Gastroesophageal sphincter (tissue), 4 donors: ENCODE results near the gene TMEM135. TPM values are rescaled to one million over a fixed set of nuclear protein-coding genes. Genes with fewer than 3 reads are reported as not detected.

Source experiments
- ATAC-seq: fragments of 150-250 bp; one replicate; pipeline ENCODE4 v1.9.1; 2016; ENCODE audit warnings: mild to moderate bottlenecking, moderate library complexity
- H3K27ac ChIP-seq, 4 donors: fragments of 200-600 bp; sonication (generic) in 3 of 4; 1 replicate in 3 of 4; 2 replicates in 1 of 4; pipeline ENCODE4 v1.5.1; 2016 to 2019
- H3K27me3 ChIP-seq: fragments of 200-600 bp; sonication (generic); one replicate; pipeline ENCODE4 v1.5.1; 2019
- H3K36me3 ChIP-seq, 2 donors: fragments of 200-600 bp; sonication (generic); one replicate each; pipeline ENCODE4 v1.5.1; 2019; ENCODE audit warnings: control low read depth in 1 of 2
- H3K4me1 ChIP-seq, 3 donors: fragments of 200-600 bp; sonication (generic); 1 replicate in 2 of 3; 2 replicates in 1 of 3; pipeline ENCODE4 v1.5.1; 2016 to 2019; ENCODE audit warnings: control low read depth in 2 of 3
- H3K4me3 ChIP-seq, 2 donors: fragments of 200-600 bp; sonication (generic); one replicate each; pipeline ENCODE4 v1.5.1; 2019; ENCODE audit warnings: mild to moderate bottlenecking in 1 of 2, moderate library complexity in 1 of 2
- H3K9me3 ChIP-seq, 3 donors: fragments of 200-600 bp; sonication (generic); one replicate each; pipeline ENCODE4 v1.5.1; 2017 to 2019; ENCODE audit warnings: control low read depth in 2 of 3
- EP300 ChIP-seq: sonication (generic); formaldehyde crosslinking; IDR thresholded peaks from one replicate; pipeline ENCODE4 v1.6.1; 2017; ENCODE audit warnings: antibody characterized with exemption, mild to moderate bottlenecking
- POLR2A ChIP-seq, 2 donors: fragments of 450-650 bp; IDR thresholded peaks; one replicate each; pipeline ENCODE4 v1.6.1; 2017; ENCODE audit warnings: antibody characterized with exemption in 2 of 2, mild to moderate bottlenecking in 2 of 2, moderate library complexity in 1 of 2
- POLR2AphosphoS5 ChIP-seq: sonication (generic); formaldehyde crosslinking; IDR thresholded peaks from one replicate; pipeline ENCODE4 v1.6.1; 2017; ENCODE audit warnings: antibody characterized with exemption
- WGBS, 2 donors: methylation state at CpG; one replicate each; pipeline ENCODE4 v1.1.5; 2018; ENCODE audit warnings: low coverage in 1 of 2; 5-methylcytosine and 5-hydroxymethylcytosine counted together
- total RNA-seq, 4 donors: library from RNA; depleted of rRNA; stranded (reverse); fragments of >200 nt; gene quantifications; one replicate each; pipeline ENCODE4 v1.1.0, GENCODE V29; 2016
- TF ChIP-seq, protein P1 (sequence below), 4 experiments: fragments of 200-600 bp in 2 of 4; fragments of 450-650 bp in 2 of 4; sonication (generic) in 1 of 4; IDR thresholded peaks; one replicate each; pipeline ENCODE4 v1.5.1; 2017 to 2019; ENCODE audit warnings: antibody characterized with exemption in 4 of 4, mild to moderate bottlenecking in 2 of 4, moderate library complexity in 2 of 4

TMEM135 gene
- total RNA-seq, 4 donors from 2014 or later: 9.6 to 25.7 (median 17.0) TPM

DNA sequence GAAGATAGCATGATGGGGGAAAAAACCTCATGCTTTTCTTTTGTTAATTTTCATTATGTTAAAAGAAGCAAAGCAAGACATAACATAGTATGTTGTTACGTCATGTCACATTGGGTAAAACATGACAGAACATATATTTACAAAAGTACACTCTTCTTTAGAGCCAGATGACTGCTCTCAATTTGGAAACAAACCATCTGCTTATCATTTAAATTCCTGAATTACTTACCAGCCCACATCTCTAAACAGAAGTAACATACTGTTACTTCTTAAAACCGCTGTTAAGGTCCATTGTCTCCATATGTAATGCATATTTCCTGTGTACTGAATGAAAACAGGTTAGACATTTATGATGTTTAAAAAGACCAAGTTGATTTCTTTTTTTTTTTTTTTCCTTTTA, 100.0 kb downstream of the TMEM135 start:
- Histone ChIP-seq H3K36me3 (no peaks in the 10 kb centered on the region), H3K27ac (no peak overlapping the region), H3K27me3 (no peaks in the 10 kb centered on the region), H3K4me3 (no peak overlapping the region), H3K4me1 (no peaks in the 10 kb centered on the region), H3K9me3 (peaks cover 0 to 6% (median 0%) of the 10 kb centered on the region in 3 donors)
- WGBS, 2 donors: 81 to 90% methylated on average over 2 of the region's 2 CpGs
- TF ChIP-seq, protein P1, sequence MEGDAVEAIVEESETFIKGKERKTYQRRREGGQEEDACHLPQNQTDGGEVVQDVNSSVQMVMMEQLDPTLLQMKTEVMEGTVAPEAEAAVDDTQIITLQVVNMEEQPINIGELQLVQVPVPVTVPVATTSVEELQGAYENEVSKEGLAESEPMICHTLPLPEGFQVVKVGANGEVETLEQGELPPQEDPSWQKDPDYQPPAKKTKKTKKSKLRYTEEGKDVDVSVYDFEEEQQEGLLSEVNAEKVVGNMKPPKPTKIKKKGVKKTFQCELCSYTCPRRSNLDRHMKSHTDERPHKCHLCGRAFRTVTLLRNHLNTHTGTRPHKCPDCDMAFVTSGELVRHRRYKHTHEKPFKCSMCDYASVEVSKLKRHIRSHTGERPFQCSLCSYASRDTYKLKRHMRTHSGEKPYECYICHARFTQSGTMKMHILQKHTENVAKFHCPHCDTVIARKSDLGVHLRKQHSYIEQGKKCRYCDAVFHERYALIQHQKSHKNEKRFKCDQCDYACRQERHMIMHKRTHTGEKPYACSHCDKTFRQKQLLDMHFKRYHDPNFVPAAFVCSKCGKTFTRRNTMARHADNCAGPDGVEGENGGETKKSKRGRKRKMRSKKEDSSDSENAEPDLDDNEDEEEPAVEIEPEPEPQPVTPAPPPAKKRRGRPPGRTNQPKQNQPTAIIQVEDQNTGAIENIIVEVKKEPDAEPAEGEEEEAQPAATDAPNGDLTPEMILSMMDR (IDR thresholded peaks at IDR 0.05): no peak
- TF ChIP-seq EP300 (no peak), POLR2AphosphoS5 (no peak), POLR2A (IDR thresholded peaks at IDR 0.05) (no peak)
- no peak for ATAC-seq

DNA sequence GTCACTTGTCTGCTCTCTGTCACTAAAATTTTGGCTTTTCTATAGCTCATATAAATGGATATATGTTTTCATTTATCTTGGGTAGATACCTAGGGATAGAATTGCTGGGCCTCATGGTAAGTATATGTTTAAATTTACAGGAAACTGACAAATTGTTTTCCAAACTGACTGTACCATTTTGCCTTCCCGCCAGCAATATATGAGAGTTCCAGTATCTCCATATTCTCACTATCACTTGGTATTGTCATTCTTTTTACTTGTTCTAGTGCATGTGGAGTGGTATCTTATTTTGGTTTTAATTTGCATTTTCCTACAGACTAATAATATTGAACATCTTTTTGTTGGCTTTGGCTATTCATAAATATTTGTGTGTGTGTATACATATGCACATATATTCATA, 101.7 kb downstream of the TMEM135 start:
- Histone ChIP-seq H3K27me3 (no peaks in the 10 kb centered on the region), H3K4me3 (no peak overlapping the region), H3K27ac (no peak overlapping the region), H3K9me3 (peaks cover 0 to 6% (median 0%) of the 10 kb centered on the region in 3 donors), H3K36me3 (no peaks in the 10 kb centered on the region), H3K4me1 (peaks cover 0 to 5% (median 3%) of the 10 kb centered on the region in 3 donors)
- 40 to 100% methylated on average over 1 of the region's 1 CpG for WGBS, 2 donors
- no peak for ATAC-seq
- TF ChIP-seq, protein P1 (IDR thresholded peaks at IDR 0.05): no peak
- TF ChIP-seq POLR2A (IDR thresholded peaks at IDR 0.05) (no peak), EP300 (no peak), POLR2AphosphoS5 (no peak)

DNA sequence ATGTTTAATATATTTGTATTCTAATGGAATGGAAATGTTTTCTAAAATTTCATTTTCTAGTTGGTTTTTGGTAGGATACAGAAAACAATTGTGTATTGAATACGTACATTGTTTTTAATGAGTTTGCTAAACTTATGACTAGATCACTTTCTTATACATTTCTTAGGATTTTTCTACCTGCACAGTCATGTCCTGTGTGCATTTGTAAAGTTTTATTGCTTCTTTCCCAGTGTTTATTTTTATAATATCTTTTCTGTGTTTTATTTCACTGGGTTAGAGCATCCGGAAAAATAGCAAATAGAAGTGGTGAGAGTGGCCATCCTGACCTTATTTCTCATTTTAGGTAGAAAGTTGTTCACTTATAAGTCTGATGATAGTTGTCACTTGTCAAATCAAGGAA, 103.6 kb downstream of the TMEM135 start:
- TF ChIP-seq, protein P1 (IDR thresholded peaks at IDR 0.05): no peak

DNA sequence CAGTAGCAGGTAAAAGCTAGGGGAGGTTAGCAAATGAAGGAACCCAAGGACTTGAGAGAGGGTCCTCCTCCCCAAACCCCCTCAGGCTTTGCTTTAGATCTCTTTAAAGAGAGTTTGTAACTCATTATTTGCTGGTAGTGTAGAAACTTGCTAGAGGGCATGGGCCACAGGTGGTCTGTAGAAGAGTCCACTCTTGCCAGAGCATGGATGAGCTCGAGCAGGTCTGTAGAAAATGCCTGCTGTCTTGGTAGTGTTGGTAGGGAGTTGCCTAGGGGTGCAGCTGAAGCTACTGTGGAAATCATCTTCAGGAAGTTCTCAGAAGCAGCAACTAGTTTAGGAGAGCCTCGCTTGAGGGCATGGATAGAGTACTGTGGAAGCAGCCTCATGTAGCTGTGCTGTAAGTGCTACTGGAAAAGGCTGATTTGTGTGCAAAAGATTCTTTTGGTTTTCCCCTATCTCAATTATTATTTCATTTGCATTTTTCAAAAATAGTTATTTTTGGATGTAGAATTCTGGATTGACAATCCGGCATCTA, 104.3 kb downstream of the TMEM135 start:
- Histone ChIP-seq H3K4me1 (peaks cover 0 to 5% (median 3%) of the 10 kb centered on the region in 3 donors), H3K27ac (no peak overlapping the region), H3K27me3 (no peaks in the 10 kb centered on the region), H3K9me3 (peaks cover 0 to 6% (median 0%) of the 10 kb centered on the region in 3 donors), H3K4me3 (no peak overlapping the region), H3K36me3 (no peaks in the 10 kb centered on the region)
- 63 to 87% methylated on average over 2 to 3 of the region's 3 CpGs for WGBS, 2 donors
- no peak for ATAC-seq
- TF ChIP-seq, protein P1 (IDR thresholded peaks at IDR 0.05): no peak
- no peak for TF ChIP-seq POLR2A (IDR thresholded peaks at IDR 0.05)
- no peak for TF ChIP-seq EP300
- TF ChIP-seq POLR2AphosphoS5: no peak

More for the DNA sequence above, 103.6 kb downstream of the TMEM135 start:
- no peak overlapping the region for H3K27ac ChIP-seq
- H3K27me3 ChIP-seq: no peaks in the 10 kb centered on the region
- H3K9me3 ChIP-seq: peaks cover 0 to 6% (median 0%) of the 10 kb centered on the region in 3 donors
- no peaks in the 10 kb centered on the region for H3K36me3 ChIP-seq
- H3K4me3 ChIP-seq: no peak overlapping the region
- peaks cover 0 to 5% (median 3%) of the 10 kb centered on the region in 3 donors for H3K4me1 ChIP-seq
- 90 to 94% methylated on average over 2 of the region's 2 CpGs for WGBS, 2 donors
- no peak for ATAC-seq

DNA sequence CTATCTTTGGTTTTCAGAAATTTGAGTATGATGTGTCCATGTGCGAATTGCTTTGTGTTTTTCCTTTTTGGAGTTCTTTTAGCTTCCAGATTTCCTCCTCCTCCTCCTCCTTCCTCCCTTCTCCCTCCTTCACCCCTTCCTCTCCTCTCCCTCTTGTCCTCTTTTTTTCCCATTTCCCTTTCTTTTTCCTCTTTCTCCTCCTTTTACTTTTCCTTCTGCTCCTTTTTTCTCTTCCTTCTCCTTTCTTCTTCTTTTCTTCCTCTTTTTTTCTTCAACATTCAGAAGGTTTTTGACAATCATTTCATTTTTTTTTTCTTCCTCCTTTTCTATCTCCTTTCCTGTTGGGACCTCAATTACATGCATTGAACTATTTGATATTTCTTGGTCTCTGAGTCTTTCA, 104.9 kb downstream of the TMEM135 start:
- TF ChIP-seq POLR2A (IDR thresholded peaks at IDR 0.05): no peak
- no peak for TF ChIP-seq EP300
- no peak for TF ChIP-seq POLR2AphosphoS5
- TF ChIP-seq, protein P1 (IDR thresholded peaks at IDR 0.05): no peak
- WGBS, 2 donors: 100% methylated on average over 1 of the region's 1 CpG
- peaks cover 0 to 6% (median 0%) of the 10 kb centered on the region in 3 donors for H3K9me3 ChIP-seq
- H3K4me3 ChIP-seq: no peak overlapping the region
- ATAC-seq: no peak
- no peaks in the 10 kb centered on the region for H3K27me3 ChIP-seq
- H3K4me1 ChIP-seq: peaks cover 0 to 5% (median 3%) of the 10 kb centered on the region in 3 donors
- no peaks in the 10 kb centered on the region for H3K36me3 ChIP-seq
- no peak overlapping the region for H3K27ac ChIP-seq
